NCI-H524 treated with DMSO at 0.1 percent for 48 hours (cell line): ENCODE data around the gene LSS.
"Not testable (repeated sequence)": the region's sequence is repeated elsewhere in the genome, so short reads cannot be mapped to it uniquely, and the experiment has no call there.

Experiments used
- DNase-seq: peaks from one replicate; lab custom pipeline; 2025; lab: John Stamatoyannopoulos, UW

LSS gene

DNA sequence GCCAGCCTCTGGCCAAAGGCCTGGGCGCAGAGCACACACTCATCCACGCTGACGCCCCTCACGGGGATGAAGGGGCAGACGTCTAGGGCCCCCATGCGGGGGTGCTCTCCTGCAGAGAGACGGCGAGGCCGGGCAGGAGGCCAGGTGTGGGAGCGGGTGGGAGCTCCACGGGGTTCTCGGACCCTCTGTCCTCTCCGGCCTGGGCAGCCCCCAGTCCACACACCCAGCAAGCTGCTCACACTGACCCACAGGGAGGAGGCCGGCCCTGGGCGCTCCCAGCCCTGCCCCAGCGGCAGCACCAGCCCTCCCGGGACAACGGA, 75.7 kb downstream of the LSS start:
- no peak for DNase-seq

DNA sequence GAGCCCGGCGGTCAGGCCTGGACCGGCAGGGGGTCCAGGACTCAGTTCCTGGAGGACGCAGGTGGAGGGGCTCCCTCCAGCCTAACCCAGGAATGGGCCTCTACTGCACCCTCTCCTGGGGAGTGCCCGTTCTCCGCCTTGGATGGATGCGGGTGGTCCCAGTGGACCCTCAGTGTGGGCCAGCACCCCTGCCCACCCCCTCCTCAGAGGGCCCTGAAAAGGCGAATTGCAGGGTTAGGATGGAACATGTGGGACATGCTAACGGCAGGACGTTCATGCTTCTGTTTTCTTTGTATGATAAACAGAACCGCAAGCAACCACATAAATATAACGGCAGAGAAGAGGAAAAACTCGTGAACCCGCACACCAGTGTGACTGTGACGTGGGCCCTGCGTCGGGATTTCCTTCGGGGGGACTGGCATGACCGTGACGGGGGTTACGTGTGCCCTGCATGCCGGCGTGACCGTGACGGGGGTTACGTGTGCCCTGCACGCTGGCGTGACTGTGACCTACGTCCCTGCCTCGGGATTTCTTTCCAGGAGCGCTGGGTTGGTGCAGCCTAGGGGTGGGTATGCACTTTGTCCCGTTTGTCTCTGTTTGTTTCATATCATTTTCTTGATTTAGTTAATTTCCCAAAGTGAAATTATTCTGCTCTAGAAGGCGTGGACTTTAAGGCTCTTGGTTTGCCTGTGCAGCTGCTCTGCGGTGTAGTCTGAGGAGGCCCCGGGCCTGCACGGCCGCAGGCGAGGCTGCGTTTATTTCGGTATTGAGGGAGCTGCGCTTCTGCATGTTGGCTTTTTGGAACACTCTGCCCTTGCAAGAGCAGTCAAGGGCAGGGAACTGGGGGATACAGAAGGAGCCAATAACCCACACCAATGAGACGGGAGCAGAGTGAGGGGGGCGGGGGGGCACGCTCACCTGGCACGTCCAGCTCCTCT, 76.3 kb downstream of the LSS start:
- no peak for DNase-seq

- no peak for DNase-seq
Observed at GRCh38 chr21:46151261-46151988, 77.1 kb downstream of the LSS start.

DNA sequence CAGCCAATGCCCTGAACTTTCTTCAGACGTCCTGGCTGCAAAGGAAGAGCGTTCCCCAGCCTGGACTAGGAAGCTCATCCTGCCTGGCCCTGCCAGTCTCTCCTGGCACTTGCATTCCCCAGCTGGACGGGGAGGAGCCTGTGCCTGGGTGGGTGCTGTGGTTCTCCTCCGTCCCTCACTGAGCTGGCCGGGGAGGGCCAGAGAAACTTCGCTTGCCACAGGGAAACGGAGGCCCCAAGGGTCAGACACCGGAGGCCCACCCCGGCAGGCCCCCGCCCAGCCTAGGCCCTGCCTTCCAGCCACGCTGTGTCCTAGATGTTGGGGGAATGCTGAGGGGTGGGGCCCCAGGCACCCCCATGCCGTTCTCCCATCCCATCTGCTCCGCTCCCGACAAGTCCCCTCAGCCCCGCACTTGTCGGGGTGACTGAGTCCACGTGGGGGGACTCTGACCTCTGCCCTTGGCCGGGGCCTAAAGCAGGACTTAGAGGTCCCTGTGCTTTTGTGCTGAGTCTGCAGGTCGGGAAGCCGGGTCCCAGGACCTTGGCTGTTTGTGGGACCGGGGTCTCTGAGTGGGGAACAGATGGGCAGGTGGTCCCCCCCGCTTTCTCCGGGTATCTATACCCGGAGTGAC, 78.0 kb downstream of the LSS start:
- DNase-seq, result no peak

- DNase-seq, result no peak
Observed at GRCh38 chr21:46150073-46150472, 78.5 kb downstream of the LSS start.

DNA sequence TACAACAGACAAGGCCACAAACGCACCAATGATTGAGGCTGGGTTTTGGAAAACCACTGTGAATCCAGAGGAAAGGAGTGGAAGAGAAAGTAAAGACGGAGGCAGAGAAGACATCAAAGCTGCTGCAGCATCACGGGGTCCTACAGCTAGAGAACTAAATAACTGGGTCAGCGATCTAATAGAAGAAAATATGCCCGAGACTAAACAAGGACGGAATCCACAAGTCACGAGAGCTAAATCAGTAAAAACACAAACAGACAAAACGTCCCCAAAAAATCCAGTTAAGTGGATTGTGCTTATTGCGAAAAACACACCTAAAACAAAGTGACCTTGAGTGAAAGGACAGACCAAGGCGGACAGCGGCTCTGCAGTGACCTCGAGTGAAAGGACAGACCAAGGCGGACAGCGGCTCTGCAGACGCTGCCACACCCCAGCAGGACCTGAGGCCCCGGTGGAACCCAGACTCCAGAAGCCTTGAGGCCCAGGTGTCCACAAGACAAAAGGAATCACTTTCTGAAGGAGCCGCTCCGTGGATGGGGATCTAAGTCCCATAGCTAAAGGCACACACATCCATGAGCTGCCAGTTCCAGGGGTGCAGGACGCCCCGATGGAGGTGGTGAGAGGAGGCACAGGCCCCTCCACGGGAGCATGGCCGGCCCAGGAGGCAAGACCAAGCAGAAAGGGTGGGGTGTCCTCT, 79.2 kb downstream of the LSS start:
- DNase-seq, result no peak

- DNase-seq, result no peak
Observed at GRCh38 chr21:46148106-46148505, 80.5 kb downstream of the LSS start.

GRCh38 chr21:46147429-46147828, 81.1 kb downstream of the LSS start:
- DNase-seq, result not testable (repeated sequence)

GRCh38 chr21:46146856-46147255, 81.7 kb downstream of the LSS start:
- no peak for DNase-seq

DNA sequence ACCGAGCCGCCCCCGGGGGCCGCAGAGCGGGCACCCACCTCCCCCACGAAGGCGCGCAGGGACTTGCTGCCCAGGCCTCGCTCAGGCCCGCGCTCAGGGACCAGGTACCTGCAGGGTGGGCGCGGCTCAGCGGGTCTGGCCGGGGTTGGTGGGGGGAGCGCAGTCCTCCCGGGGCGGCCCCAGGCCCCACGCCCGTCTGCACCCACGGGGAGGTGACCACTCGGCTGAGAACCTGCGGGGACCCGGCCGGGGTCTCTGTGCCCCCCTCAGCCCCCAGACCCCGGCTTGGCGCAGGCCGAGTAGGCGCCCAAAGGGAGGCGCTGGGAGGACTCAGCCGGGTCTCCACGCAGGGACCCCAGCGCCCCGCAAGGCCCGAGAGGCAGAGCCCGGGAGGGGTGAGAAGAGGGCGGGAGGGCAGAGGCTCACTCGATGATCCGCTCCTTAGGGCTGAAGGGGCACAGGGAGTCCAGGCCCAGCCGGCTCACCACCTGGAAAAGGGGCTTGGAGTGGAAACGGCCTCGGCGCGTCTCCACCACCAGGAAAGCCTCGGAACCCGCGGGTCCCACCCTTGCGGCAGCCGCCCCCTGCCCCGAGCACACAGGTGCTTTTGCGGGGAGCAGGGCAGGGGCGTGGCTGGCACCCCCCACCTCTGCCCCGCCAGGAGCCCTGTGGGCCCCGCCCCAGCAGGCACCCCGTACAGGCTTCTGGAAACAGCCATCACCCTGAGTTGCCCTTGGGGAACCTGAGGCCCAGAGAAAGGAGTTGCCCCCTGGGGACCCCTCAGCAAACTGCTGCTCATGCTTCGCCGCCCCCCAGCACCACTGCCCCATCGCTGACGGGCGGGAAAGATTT, 82.5 kb downstream of the LSS start:
- DNase-seq, result no peak

DNA sequence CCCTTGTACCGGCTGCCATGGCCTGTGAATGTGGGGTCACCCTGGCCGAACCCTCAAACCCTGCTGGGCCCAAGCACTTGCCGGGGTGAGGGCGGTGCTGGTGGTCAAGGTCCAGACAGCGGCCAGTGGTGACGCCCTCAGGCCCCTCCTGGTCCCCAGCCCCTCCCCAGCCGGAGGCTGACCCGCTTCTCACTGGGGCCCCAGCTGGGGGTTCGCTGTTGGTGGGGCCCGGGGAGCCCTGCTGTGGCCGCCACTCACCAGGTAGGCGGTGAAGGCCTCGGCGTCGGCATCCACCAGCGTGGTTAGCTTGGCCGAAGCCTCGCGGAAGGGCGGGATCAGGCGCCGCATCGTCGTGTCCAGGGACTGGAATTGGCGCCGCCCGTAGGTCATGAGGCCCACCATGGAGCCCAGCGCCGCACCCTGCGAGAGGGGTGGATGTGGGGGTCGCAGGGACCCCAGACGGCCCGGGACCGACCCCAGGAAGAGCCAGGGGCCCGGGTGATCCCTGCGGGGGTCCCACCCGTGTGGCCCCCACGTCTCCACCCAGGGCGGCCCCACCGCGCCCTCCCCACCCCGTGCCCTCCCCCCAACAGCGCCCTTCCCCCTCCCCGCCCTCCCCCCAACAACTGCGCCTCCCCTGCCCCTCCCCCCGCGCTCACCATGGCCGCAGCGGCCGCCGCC, 83.3 kb downstream of the LSS start:
- no peak for DNase-seq

GRCh38 chr21:46144464-46145070, 84.0 kb downstream of the LSS start:
- DNase-seq, result no peak

DNA sequence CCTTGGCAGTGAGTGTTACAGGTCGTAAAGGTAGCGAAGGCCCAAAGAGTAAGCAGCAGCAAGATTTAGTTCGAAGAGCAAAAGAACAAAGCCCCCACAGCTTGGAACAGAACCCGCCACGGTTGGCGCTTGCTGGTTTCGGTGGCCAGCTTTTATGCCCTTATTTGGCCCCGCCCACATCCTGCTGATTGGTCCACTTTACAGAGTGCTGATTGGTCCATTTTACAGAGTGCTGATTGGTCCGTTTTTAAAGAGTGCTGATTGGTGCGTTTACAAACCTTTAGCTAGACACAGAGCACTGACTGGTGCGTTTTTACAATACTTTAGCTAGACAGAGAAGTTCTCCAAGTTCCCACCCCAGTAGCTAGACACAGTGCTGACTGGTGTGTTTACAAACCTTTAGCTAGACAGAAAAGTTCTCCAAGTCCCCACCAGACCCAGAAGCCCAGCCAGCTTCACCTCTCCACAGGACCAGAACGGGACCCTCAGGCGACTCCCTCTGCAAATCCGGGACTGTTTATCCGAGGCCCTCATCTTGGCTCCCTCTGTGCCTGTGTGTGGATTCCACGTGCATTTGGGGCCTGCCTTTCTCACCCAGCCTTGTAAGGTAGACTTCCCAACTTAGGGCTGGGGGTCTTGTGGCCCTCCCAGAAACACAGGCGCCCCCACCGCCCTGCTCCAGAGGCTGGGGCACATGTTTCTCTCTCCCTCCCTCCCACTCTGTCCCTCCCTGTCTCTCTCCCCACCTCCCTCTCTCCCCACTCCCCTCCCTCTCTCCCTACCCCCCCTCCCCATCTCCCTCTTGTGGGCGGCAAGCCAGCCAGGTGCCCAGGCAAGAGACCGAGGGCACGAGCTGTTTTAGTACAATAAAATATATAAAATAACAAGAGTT, 85.7 kb downstream of the LSS start:
- no peak for DNase-seq

- DNase-seq, result no peak
Observed at GRCh38 chr21:46141767-46142581, 86.6 kb downstream of the LSS start.

DNA sequence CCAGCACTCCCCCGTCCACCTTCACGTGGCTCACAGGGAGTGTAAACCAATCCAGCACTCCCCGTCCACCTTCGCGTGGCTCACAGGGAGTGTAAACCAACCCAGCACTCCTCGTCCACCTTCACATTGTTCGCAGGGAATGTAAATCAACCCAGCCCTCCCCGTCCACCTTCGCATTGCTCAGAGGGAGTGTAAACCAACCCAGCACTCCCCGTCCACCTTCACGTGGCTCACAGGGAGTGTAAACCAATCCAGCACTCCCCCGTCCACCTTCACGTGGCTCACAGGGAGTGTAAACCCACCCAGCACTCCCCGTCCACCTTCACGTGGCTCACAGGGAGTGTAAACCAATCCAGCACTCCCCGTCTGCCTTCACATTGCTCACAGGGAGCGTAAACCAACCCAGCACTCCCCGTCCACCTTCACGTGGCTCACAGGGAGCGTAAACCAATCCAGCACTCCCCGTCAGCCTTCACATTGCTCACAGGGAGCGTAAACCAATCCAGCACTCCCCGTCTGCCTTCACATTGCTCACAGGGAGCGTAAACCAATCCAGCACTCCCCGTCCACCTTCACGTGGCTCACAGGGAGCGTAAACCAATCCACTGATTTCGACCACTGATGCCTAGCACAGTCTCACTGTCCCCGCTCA, 88.1 kb downstream of the LSS start:
- not testable (repeated sequence) for DNase-seq

GRCh38 chr21:46139686-46140085, 88.9 kb downstream of the LSS start:
- no peak for DNase-seq

- DNase-seq, result no peak
Observed at GRCh38 chr21:46138383-46138970, 90.1 kb downstream of the LSS start.
